GM21367 (cell line): ENCODE measurements around the gene SPACA5.
A peak's percentile ranks its signal among the peaks of the same experiment; 100 is the strongest.
"Not testable (repeated sequence)": the region's sequence is repeated elsewhere in the genome, so short reads cannot be mapped to it uniquely, and the experiment has no call there.

Experiments
- ATAC-seq: cut with Tn5 transposase; IDR thresholded peaks from one replicate; pipeline ENCODE4 v1.9.1; 2021; ENCODE audit not compliant: unreplicated experiment

Gene SPACA5

GRCh38 chrX:48021026-48021900 is 14.5 kb downstream of the SPACA5 start:
- ATAC-seq = peak; percentile 57

DNA sequence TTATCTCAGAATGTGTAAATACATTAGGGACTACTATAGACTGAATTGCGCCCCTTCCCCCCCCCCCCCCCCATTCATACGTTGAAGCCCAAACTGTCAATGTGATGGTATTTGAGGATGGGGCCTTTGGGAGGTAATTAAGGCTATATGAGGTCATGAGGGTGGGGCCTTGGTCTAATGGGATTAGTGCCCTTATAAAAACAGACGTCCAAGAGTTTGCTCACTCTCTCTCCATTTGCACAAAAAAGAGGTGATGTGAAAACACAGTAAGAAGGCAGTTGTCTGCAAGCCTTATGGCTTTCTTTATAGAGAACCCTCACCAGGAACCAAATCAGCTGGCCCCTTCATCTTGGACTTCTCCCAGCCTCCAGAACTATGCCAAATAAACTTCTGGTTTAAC is 15.3 kb downstream of the SPACA5 start:
- ATAC-seq = no peak

- no peak for ATAC-seq
Observed at GRCh38 chrX:48022738-48023137, 15.9 kb downstream of the SPACA5 start.

DNA sequence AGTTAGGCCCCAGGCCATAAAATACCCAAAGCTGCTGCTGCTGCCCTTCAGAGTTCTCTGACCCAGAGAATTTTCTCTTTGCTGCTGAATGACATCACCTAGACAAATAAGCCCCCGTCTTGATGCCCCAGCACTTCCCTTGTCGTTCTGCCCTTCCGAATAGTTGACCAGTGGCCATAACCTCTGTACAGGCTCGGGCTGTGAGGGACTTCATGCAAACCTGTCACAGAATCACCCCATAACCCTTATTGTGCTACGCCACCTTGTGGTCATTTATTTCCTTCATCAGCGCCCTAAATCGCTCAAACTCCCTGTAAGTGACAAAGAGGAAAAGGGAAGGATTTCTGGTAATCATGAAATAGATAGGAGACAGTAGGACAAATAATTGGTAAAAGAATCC is 18.8 kb downstream of the SPACA5 start:
- ATAC-seq = no peak

DNA sequence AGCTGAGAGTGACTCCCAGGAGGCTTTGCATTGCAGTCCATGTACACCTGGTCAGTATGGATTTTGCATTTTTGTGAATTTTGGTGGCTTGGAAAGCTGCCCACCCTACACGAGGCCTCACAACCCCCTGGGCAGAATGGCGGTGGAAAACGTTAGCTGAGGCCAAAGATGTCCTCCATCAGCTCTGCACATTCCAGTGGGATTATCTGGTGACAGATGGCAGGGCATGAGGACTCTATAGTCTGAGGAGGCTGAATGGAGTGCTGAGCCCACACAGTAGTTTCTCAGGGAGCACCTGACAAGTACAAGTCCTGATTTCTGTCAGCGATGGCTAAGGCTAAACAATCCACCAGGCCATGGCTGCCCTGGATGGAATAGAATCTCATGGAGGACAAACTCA is 20.8 kb downstream of the SPACA5 start:
- not testable (repeated sequence) for ATAC-seq

DNA sequence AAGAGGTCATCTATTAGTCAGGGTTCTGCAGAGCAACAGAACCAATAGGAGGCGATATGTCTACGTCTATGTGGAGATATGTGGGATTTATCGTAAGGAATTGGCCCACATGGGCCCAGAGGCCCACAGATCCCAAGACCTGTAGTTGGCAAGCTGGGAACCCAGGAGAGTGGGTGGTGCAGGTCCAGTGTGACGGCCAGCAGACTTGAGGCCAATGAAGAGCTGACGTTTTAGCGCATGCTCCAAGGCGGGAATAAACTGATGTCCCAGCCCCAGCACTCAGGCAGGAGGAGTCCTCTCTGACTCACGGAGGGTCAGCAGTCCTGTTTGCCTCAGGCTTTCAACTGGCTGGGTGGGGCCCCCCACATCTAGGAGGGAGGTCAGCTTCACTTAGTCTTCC is 21.3 kb downstream of the SPACA5 start:
- ATAC-seq = no peak

DNA sequence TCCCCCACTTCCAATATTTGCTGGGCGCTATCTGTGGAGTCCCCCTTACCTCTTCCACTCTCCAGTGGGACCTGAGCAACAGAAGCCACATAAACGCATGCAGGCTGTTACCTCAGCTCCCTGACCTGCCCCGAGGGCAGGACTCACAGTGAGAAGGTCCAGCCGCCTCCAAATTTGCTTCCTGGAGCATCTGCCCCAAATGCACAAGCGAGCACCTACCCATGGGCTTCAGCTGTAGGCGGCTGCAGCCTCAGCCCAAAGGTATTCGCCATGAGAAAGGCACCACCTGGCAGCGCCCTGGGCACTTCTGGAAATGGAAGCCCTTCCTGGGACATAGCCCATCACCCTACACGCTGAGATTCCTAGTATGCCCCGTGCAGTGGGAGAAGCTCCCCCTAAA is 23.4 kb downstream of the SPACA5 start:
- ATAC-seq = no peak

GRCh38 chrX:48030641-48031173 is 23.9 kb downstream of the SPACA5 start:
- ATAC-seq = not testable (repeated sequence)

GRCh38 chrX:48035891-48036290 is 29.1 kb downstream of the SPACA5 start:
- no peak for ATAC-seq

DNA sequence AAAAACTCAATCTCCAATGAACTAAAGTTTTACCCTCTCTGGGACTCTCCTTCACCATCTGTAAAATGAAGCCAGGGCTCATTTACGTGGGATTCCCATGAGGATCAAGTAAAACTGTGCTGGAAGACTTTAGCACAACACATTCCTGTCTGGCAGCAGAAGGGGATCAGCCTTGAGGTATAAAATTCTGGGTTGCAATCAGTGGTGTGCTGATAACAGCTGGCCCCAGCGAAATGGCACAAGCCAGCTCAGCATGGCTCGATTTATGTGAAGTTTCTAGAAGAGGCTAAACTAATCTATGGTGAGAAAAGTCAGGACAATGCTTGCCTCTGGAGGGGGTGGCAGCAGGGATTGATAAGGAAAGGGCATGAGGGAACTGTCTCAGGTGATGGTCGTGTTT is 36.3 kb downstream of the SPACA5 start:
- no peak for ATAC-seq

GRCh38 chrX:48045410-48046311 is 38.9 kb downstream of the SPACA5 start:
- no peak for ATAC-seq

GRCh38 chrX:48046846-48047245 is 40.1 kb downstream of the SPACA5 start:
- no peak for ATAC-seq

GRCh38 chrX:48058621-48059295 is 52.0 kb downstream of the SPACA5 start:
- no peak for ATAC-seq

GRCh38 chrX:48059296-48059639 is 52.5 kb downstream of the SPACA5 start:
- ATAC-seq = no peak
